Body of pancreas (tissue), 4 donors: Measurements from ENCODE around the gene CMTM7.

Source experiments
- POLR2A ChIP-seq, 3 donors: fragments of 450-650 bp; IDR thresholded peaks; one replicate each; pipeline ENCODE4 v1.6.1; 2016; ENCODE audit warnings: antibody characterized with exemption in 3 of 3, mild to moderate bottlenecking in 2 of 3
- TF ChIP-seq, protein P1 (sequence below), 7 experiments: fragments of 450-650 bp in 4 of 7; fragments of 200-600 bp in 3 of 7; sonication (generic) in 3 of 7; IDR thresholded peaks; one replicate each; pipeline ENCODE4 v1.5.1; 2016 to 2019; ENCODE audit warnings: antibody characterized with exemption in 7 of 7

DNA sequence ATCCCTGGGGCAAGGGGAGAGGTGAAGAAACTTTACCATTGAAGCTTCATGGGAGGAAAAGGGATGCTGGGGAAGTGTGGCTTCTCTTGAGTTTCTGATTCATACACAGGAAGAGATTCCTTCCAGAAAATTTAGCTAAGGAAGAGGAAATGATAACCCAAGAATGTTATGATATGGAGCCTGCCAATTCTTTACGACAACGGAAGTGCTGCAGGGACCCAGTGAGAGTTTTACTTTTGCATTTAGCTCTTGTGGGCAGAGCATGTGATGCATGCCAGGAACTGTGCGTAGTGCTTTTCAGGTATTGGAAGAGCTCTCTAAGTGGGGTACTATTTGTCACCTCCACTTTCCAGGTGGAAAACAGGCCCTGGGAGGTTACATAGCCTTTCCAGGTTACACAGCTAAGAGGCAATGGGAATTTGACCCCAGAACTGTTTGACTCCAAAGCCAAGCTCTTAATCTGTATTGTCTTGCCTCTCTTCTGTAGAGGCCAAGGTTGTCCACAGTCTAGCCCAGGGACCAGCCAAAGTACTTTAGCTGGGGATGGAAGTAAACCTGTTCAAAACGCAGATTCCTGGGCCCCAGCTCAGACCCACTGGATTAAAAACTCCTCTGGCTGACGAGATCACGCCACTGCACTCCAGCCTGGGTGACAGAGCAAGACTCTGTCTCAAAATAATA, 23.0 kb downstream of the CMTM7 start:
- TF ChIP-seq, protein P1, sequence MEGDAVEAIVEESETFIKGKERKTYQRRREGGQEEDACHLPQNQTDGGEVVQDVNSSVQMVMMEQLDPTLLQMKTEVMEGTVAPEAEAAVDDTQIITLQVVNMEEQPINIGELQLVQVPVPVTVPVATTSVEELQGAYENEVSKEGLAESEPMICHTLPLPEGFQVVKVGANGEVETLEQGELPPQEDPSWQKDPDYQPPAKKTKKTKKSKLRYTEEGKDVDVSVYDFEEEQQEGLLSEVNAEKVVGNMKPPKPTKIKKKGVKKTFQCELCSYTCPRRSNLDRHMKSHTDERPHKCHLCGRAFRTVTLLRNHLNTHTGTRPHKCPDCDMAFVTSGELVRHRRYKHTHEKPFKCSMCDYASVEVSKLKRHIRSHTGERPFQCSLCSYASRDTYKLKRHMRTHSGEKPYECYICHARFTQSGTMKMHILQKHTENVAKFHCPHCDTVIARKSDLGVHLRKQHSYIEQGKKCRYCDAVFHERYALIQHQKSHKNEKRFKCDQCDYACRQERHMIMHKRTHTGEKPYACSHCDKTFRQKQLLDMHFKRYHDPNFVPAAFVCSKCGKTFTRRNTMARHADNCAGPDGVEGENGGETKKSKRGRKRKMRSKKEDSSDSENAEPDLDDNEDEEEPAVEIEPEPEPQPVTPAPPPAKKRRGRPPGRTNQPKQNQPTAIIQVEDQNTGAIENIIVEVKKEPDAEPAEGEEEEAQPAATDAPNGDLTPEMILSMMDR (IDR thresholded peaks at IDR 0.05) = no peak
- TF ChIP-seq POLR2A (IDR thresholded peaks at IDR 0.05) = no peak
